ENCODE measurements around the gene CECR2.

Gene CECR2

DNA sequence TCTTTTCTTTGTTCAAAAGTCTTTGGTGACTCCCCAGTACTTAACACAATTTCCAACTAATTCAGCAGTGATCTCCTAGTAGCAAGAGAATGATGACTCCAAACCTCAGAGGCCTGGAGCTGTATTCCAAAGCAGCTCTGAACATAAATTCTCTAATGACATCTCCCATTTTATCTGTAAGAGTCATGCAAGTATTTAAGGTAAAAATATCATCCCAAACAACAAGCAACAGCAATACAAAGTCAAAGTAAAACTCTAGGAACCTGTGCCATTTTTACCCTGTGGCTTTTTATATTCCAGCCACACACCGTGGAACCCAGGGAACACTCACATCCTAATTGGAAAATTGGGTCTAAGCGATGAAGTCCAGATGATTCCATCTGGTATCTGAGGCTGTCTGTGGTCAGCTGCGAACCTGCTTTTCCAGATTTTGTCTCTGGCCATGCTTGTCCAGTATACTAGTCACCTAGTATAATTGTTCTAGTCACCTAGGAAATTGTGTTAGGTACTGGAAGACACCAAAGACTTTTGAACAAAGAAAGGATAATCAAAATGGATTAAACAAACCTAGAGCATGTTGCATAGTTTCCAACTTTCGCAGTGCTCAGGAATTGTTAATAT is 101.7 kb downstream of the CECR2 start:
- no peak for DNase-seq (ENCODE audit: low read depth)

- DNase-seq (ENCODE audit: low read depth), result no peak
Measured at GRCh38 chr22:17471886-17472535, 102.8 kb downstream of the CECR2 start.

DNA sequence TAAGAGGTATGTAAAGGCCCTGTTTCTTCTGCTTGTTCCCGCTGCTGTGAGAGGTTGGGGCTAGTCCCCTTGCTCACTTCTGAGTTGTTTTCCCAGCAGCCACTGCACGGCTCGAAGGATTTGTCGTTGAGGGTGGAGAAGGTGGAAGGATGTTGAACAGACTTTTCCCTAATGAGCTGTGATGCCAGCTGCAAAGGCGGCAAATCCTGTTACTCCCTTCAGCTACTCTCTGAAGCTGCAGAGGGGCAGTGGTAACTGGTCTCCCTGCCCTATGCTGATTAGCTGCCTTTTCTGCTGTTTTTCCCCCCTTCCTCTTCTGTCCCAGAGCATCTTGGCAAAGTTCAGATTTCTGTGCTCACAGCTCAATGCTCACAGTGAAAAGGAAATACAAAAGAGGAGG is 103.7 kb downstream of the CECR2 start:
- no peak for DNase-seq (ENCODE audit: low read depth)

GRCh38 chr22:17475318-17476230 is 106.3 kb downstream of the CECR2 start:
- no peak for DNase-seq (ENCODE audit: low read depth)

DNA sequence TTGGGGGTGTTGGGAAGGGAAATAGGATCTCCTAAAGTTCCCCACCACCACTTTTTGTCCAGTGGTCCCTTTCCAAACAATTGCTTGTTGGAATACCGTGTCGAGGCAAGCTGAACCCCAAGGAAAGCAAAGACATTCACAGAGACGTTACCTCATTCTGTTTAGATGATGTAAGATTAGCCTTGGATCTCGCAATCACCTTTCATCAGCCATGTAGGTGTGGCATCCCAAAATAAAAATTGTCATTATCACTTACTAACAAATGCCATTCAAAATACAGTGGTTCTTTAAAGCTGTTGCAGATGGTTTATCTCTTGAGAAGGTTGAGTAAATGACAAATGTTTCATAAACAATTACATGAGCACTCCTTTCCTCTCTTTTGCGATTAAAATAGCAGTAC is 107.6 kb downstream of the CECR2 start:
- DNase-seq (ENCODE audit: low read depth), result no peak

- DNase-seq (ENCODE audit: low read depth), result no peak
Measured at GRCh38 chr22:17477391-17477833, 108.2 kb downstream of the CECR2 start.

GRCh38 chr22:17479135-17479534 is 109.9 kb downstream of the CECR2 start:
- no peak for DNase-seq (ENCODE audit: low read depth)

DNA sequence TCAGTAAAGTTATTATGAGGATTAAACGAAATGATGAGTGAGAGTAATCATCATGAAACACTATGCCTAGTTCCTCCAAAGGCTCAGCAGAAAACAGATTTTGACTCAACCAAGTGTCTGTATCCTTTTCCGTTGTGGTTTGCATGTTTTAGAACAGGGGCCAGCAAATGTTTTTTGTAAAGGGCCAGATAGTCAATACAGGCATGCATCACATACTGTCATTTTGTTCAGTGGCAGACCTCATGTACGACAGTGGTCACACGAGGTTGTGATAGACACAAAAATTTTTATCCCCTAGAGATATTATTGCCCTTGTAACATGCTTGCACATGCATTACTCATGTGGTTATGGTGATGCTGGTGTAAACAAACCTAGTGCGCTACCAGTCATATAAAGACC is 112.2 kb downstream of the CECR2 start:
- DNase-seq (ENCODE audit: low read depth), result no peak

DNA sequence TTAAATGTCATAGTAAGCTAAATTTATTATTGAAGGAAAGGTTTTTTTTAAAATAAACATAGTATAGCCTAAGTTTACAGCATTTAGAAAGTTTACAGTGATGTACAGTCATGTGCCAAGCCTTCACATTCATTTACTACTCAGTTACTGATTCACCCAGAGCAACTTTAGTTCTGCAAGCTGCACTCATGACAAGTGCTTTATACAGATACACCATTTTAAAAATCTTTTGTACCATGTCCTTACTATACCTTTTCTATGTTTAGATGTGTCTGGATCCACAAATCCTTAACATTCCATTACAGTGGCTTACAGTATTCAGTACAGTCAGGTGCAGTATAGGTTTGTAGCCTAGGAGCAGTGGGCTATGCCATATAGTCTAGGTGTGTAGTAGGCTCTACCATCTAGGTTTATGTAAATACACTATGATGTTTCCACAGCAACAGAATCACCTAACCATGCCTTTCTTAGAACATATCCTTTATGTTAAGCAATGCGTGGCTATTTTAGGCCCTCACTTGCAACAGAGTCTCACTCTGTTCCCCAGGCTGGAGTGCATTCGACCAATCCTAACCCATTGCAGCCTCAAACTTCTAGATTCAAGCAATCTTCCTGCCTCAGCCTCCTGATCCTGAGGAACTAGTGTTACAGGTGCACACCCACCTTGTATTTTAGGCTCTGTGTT is 114.6 kb downstream of the CECR2 start:
- DNase-seq (ENCODE audit: low read depth), result no peak

- no peak for DNase-seq (ENCODE audit: low read depth)
Measured at GRCh38 chr22:17484608-17485007, 115.3 kb downstream of the CECR2 start.

DNA sequence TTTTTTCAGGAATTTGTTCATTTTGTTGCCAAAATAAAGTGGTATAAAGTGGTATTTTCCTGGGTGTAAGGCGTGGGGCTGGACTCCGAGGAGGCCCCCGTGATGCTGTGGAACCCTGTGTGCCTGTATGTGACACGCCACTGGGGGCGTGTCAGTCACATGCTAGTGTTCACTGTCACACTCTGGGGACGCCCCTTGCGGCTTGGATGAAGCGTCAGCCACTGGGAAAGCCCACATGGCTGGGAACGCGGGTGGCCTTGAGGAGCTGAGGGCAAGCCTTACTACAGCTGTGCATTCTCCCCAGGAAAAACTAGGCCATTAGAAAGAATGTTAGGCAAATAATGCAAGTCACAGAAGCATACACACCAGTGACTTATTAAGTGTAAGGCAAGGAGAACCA is 117.1 kb downstream of the CECR2 start:
- no peak for DNase-seq (ENCODE audit: low read depth)

DNA sequence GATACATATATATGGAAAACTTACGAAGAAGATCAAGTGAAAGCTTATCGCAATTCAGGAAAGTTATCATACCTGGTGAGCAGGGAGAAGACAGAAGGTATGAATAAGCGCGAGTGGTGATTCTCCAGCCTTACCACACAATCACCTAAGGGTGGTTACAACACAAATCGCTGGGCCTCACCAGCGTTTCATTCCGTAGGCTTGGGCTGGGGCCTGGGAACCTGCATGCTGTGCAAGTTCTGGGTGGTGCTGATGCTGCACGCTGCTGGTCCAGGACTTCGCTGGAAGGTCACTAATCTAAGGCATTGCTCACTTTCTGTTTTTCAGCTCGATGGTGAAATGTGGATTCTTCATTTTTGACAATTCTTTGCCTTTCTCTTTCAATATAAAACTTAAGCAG is 117.5 kb downstream of the CECR2 start:
- no peak for DNase-seq (ENCODE audit: low read depth)

- no peak for DNase-seq (ENCODE audit: low read depth)
Measured at GRCh38 chr22:17489101-17489500, 119.8 kb downstream of the CECR2 start.

DNA sequence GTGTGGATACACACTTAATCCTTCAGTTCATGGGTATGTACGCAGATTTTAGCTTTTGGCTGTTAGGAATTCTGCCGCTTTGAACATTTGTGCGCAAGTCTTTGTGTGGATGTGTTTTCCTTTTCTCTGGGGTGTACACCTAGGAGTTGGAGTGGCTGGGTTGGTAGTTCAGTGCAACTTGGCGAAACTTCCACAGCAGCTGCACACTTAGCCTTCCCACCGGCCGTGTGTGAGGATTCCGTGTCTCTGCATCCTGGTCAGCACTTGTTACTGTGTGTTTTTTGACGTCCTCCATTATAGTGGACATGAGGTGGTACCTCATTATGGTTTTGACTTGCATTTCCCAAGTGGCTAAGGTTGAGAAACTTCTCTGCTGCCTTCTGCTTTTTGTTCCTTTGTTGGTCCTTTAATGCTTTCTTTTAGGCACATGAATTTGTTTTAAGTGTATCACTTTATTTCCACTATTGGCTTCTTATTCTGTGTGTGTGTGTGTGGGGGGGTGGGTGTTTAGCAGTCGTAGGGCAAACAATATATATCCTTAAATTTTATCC is 121.9 kb downstream of the CECR2 start:
- DNase-seq (ENCODE audit: low read depth), result no peak

DNA sequence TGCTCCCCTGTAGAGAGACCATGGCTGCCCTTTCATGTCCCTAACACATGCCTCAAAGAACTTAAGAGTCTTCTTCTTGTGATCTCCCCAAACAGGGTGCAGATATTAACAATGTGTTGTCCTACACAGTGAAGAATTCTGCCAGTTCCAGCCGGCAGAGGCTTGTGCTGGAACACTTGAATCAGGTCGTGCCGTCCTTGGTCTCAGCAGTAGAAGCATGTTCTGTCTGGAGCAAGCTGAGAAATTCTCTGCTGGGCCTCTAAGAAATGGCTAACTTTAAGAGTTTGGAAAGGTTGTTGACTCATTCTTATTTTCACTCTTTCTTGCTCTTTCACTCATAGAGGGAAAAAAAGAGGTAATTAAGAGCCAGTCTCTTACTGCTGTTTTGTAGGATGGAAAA is 123.0 kb downstream of the CECR2 start:
- no peak for DNase-seq (ENCODE audit: low read depth)

GRCh38 chr22:17493419-17493981 is 124.2 kb downstream of the CECR2 start:
- no peak for DNase-seq (ENCODE audit: low read depth)

DNA sequence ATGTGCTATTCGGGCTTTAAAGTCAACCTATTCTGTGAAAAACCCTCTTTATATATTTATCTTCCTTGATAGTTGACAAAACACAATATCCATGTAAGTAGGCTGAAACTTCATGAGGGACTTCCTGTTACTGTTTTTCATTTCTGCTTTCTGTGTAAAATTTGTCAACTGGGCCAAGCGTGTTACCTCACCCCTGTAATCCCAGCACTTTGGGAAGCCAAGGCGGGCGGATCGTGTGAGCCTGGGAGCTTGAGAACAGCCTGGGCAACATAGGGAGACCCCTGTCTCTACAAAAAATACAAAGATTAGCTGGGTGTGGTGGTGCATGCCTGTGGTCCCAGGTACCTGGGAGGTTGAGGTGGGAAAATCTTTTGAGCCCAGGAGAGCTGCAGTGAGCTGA is 127.6 kb downstream of the CECR2 start:
- DNase-seq (ENCODE audit: low read depth), result no peak

GRCh38 chr22:17501679-17502285 is 132.5 kb downstream of the CECR2 start:
- no peak for DNase-seq (ENCODE audit: low read depth)

DNA sequence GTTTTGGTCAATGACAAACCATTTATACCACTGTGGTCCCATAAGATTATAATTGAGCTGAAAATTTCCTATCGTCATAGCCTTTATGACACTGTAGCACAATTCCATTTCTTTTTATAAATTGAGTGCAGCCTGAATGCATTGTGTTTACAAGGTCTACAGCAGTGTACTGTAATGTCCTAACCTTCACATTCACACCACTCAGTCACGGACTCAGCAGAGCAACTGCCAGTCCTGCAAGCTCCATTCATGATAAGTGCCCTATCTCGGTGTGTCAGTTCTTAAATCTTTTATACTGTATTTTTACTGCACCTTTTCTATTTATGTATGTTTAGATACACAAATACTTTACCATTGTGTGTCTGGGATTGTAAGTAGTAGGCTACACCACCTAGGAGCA is 138.8 kb downstream of the CECR2 start:
- no peak for DNase-seq (ENCODE audit: low read depth)

DNA sequence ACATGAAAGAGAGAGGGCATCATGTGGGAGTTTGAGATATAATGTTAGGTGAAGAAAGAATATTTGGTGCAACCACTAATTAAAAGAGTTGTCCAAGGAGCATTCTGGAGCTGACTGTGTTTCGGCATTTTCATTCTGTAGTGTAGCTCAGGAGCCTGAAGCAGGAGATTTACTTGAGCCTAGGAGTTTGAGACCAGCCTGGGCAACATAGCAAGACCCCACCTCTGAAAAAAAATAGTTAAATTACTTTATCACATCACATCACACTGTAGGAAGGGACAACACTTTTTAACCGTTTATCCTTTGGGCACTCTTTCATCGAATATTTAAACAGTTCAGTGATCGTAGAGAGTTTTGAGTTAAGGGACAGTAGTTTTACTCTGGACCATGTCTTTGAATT is 143.7 kb downstream of the CECR2 start:
- DNase-seq (ENCODE audit: low read depth), result no peak

DNA sequence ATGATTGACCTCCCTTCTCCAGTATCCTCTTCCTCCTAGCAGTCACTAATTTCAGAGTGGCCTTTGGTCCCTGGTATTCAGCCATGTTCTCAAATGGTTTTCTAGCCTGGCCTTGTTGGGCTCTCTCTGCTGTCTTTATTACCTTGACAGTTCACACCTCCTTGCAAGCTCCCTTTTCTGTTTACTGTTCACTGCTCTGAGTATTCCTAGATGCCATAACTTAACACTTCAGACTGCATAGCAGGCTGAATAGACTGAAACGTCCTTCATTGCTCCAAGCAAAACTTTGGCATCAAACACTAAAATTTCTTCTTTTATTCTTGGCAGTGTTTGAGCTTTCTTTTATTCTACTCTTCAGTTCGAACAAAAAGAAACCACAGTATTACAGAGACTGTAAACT is 144.4 kb downstream of the CECR2 start:
- no peak for DNase-seq (ENCODE audit: low read depth)

Data from activated T-cell treated with anti-CD3 and anti-CD28 coated beads for 1 hour (primary cell).